NCI-H1105 treated with DMSO at 0.1 percent for 48 hours (cell line): ENCODE measurements around the gene NAA38.
"Not testable (repeated sequence)": the region's sequence is repeated elsewhere in the genome, so short reads cannot be mapped to it uniquely, and the experiment has no call there.

Experiments
- DNase-seq: peaks from one replicate; lab custom pipeline; 2025; lab: John Stamatoyannopoulos, UW

Gene NAA38

GRCh38 chr17:7824021-7824924 is 33.1 kb downstream of the NAA38 start:
- no peak for DNase-seq

- no peak for DNase-seq
These were observed 33.8 kb downstream of the NAA38 start for GRCh38 chr17:7823581-7824001.

GRCh38 chr17:7822126-7822525 is 35.2 kb downstream of the NAA38 start:
- DNase-seq = no peak

- DNase-seq = no peak
These were observed 37.1 kb downstream of the NAA38 start for GRCh38 chr17:7820231-7820630.

- DNase-seq = no peak
These were observed 38.4 kb downstream of the NAA38 start for GRCh38 chr17:7818746-7819645.

- DNase-seq = no peak
These were observed 39.3 kb downstream of the NAA38 start for GRCh38 chr17:7818026-7818425.

- no peak for DNase-seq
These were observed 39.8 kb downstream of the NAA38 start for GRCh38 chr17:7817643-7817964.

- DNase-seq = no peak
These were observed 40.3 kb downstream of the NAA38 start for GRCh38 chr17:7816926-7817642.

GRCh38 chr17:7814969-7815368 is 42.4 kb downstream of the NAA38 start:
- no peak for DNase-seq

- no peak for DNase-seq
These were observed 46.1 kb downstream of the NAA38 start for GRCh38 chr17:7811251-7811650.

- DNase-seq = not testable (repeated sequence)
These were observed 47.5 kb downstream of the NAA38 start for GRCh38 chr17:7809791-7810343.

GRCh38 chr17:7809086-7809790 is 48.1 kb downstream of the NAA38 start:
- no peak for DNase-seq

- no peak for DNase-seq
These were observed 50.2 kb downstream of the NAA38 start for GRCh38 chr17:7807206-7807605.
